SK-MEL-5 (cell line): Measurements from ENCODE around the gene GPX6. TPM values are rescaled to one million over a fixed set of nuclear protein-coding genes. Genes with fewer than 3 reads are reported as not detected.
"Not testable (repeated sequence)": the region's sequence is repeated elsewhere in the genome, so short reads cannot be mapped to it uniquely, and the experiment has no call there.

Source experiments
- DNase-seq: peaks from one replicate; pipeline ENCODE4 v3.0.0-alpha.2; 2016; ENCODE audit warnings: low read depth, low spot score
- in situ Hi-C: cut with HindIII; loops from 2 replicates; pipeline ENCODE4 v1.10.0; 2016; ENCODE audit warnings: low sequenced_read_pairs, high pct_unique_total_duplicates, low pct_unique_long_range_greater_than_20kb
- polyA plus RNA-seq, 2 experiments: library from polyadenylated mRNA; depleted of rRNA; stranded (reverse); fragments of >200 nt; gene quantifications; 2 replicates each; pipeline ENCODE4 v1.2.3, GENCODE V29; 2015
- total RNA-seq: library from RNA; depleted of rRNA; stranded (reverse); fragments of >200 nt; shearing (Covaris generic); gene quantifications from 2 replicates; pipeline ENCODE4 v1.2.3, GENCODE V29; 2014; rRNA removed

Gene GPX6, protein sequence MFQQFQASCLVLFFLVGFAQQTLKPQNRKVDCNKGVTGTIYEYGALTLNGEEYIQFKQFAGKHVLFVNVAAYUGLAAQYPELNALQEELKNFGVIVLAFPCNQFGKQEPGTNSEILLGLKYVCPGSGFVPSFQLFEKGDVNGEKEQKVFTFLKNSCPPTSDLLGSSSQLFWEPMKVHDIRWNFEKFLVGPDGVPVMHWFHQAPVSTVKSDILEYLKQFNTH
- total RNA-seq: not detected in 2 replicates
- not detected in 2 replicates for polyA plus RNA-seq (2015; cell fraction: cytosol; rRNA removed)
- polyA plus RNA-seq (2015; cell fraction: nucleus; rRNA removed): not detected in 2 replicates

DNA sequence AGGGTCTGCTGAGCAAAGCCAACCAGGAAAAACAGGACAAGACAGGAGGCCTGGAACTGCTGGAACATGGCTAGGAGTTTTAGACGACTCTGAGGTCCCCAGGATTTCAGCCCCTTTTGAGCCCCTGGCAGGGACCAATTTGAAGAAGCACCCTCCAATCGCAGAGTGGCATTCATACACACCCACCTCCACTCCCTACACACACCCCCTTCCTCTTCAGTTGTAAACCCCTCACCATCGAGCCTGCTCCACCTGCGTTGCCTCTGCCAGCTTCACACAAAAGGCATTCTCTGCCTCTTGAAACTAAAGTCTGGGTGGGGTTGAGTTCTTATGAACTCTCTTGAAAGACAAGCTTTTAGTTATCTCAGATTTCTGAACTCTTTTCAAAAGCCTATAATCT, at the start of gene GPX6:
Gene GPX6 (minus strand): TSS at position 118 of the 400 bp plus-strand sequence. CDS start 50 bp downstream, at position 68.
- in situ Hi-C loops: no loop called here
- DNase-seq: no peak

DNA sequence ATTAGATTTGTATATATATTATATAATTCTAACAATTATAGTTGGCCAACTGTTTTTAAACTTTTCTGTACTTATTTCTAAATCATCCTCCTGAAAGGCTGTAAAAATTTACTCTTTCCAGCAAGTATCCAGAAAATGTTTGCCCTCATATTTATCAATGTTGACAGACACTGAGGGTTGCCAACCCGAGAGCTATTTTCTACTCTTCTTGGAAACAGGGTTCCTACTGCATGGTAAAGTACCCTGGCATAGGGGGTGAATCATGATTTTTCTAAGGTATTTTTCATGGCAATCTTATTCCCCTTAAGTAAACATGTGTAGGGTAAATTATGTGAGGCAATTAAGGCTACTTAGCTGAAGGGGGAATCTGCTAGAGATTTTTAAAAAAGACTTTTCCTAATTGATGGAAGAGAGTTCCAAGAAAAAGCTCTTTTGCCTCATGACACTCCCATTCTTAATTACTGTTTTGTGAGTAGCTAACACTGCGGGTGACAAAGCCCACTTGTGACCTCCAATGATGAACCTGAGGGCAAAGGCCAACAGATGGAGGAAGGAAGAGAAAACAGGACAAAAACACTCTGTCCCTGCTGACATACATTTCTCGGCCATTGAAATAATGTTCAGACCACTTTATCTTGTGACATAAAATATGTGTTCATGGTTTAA, 48.0 kb upstream of the GPX6 start:
- DNase-seq: no peak
- in situ Hi-C loops: no loop called here

DNA sequence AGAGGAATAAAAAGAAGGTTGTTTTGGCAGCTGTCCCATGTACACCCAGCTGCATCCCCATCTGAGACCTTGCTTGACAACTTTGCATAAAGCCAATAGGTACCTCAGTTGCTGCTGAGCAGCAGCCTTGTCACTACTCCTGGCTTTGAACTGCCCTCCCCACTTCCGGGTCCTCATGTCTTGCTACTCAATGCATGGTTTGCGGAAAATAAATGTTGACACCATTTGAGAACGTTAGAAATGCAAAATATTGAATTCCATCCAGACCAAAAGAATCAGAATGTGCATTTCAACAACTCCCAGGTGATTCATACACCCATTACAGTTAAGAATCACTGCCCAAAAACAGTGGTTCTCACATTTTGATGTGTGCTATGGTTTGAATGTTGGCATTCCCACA, 43.0 kb upstream of the GPX6 start:
- no peak for DNase-seq
- in situ Hi-C loops: no loop called here

DNA sequence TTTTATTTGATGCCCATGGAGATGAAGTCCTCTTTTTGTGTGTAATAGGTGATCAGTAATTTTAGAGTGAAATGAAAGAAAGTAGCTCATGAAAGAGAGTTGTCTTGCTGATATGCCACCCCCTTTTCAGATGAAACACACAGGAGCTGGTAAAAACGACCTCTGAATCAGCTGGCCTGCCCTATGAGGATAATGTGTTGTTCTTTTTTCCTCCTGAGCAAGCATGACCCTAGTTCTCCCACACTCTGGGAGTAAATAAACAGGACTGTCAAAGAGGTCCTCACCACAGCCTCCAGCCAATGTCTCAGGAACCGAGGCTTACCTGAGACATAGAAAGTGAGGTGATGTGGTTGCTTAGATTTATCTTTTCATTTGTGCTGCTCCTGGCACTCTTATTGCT, 39.5 kb upstream of the GPX6 start:
- DNase-seq: no peak
- in situ Hi-C loops: no loop called here

DNA sequence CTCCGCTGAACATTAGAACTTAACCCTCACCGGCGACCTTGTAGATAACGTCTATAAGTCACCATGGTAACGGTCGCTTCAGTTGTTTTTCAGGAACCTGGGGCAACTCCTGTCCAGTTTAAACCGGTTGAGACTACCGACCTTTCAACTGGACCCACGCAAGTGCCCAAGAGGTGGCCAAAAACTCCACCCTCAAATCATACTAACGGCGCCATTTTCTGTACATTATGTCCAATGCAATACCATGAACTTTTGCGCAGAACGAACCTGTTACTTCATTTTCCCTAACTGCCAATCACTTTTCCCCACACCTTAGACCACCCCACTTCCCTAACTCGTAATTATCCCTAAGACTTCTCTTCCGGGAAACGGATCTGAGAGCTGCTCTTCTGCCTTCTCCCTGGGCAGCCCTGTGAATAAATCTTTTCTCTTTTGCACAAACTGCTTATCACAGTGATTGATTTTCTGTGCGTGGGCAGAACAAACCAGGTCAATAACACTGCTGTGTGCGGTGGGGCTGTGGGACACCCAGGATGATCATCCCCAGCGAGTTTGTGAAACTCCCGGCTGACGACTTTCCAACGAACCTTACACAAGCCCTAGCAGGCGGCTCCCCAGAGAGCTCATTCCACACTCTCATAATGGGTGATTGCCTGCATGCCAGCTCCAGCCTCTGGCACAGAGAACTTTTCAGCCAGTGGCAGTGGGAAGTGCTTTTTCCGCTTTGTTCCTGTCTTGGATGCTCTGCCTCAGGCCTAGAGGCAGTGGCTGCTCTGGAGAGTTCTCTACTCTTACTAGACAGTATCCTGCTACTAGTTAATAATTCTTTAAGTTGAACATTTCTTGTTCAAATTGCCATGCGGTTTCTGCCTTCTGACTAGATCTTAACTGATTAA, 38.6 kb upstream of the GPX6 start:
- no peak for DNase-seq
- in situ Hi-C loops: no loop called here

DNA sequence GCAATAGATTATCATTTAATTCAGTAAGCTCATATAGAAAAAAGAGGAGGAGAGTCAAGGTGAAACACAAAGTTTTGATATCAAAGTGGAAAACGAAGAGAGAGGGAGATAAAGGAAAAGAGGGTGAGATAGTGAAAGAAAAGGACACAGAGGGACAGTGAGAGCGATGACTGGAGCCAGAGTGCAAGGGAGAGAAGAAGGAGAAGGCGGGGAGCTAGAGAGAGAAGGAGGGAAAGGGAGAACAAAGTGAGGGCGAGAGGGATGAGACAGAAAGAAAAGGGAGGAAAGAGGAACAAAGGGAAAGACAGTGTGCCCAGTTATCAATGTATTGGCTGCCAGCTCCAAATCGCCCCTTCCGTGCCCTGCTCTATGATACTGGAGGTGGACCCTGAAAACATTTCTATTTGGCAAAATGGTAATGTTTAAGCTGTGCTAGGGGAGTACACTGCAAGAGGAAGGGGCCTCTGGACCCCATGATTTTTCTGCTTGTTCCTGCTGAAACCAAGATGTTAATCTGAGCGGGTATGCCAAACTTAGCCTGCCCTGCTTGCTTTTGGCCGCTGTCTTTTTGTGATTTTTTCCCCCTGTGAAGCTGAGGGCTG, 37.9 kb upstream of the GPX6 start:
- in situ Hi-C loops: no loop called here
- DNase-seq: no peak

DNA sequence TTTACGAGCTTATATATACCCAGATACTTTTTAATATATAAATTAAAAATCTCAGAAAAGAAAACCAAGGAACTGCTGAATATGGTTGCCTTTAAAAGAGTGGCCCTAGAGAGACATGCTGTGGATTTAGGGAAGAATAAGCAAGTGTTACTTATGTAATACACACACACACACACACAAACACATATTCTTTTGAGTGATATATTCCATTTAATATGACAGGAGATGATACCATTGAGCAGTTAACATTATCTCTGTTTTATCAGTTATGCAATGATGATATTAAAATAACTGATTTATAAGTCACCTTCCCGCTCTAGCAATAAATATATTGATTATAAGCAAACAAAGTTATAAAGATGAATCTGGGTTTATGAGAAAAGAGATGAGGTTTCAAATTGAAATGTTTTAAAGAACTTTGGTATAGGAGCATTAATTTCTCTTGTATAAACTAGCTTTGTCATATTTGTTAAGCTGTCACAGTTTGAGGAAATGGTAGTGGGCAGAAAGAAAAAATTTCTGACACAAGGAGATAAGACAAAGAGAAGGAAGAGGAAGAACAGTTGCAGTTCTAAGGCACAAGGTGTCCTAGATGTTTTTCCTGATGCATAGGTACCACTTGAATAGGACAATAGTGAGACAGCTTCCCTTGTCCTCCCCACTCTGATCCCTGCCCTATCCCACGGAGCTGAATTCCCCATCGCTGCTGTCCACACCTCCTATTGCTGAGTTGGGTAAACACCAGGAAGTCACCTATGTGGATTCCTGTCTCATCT, 36.5 kb upstream of the GPX6 start:
- in situ Hi-C loops: no loop called here
- DNase-seq: no peak

DNA sequence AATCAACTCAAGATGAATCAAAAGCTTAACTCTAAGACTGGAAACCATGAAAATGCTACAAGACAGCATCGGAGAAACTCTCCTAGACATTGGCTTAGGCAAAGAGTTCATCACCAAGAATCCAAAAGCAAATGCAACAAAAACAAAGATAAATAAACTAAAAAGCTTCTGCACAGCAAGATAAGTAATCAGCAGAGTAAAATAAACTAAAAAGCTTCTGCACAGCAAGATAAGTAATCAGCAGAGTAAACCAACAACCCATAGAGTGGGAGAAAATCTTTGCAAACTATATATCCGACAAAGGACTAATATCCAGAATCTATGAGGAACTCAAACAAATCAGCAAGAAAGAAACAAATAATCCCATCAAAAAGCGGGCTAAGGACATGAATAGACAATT, 31.4 kb upstream of the GPX6 start:
- in situ Hi-C loops, DNase-seq: not testable (repeated sequence)

DNA sequence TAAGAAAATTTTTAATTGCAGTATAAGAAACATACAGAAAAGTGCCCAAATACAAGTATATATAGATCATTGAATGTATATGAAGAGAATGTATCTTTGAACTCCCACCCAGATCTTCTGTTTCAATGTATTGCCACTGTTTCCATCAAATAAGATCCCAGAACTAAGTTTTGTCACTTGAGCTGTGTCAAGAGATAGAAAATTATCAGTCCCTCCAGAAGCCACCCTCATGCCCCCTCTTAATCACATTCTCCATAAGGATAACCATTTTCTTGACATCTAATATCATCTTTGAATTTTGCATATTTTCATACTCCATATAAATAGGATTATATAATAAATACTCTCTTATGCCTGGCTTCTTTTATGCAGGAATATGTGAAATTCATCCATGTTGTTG, 30.4 kb upstream of the GPX6 start:
- no peak for DNase-seq
- in situ Hi-C loops: no loop called here

DNA sequence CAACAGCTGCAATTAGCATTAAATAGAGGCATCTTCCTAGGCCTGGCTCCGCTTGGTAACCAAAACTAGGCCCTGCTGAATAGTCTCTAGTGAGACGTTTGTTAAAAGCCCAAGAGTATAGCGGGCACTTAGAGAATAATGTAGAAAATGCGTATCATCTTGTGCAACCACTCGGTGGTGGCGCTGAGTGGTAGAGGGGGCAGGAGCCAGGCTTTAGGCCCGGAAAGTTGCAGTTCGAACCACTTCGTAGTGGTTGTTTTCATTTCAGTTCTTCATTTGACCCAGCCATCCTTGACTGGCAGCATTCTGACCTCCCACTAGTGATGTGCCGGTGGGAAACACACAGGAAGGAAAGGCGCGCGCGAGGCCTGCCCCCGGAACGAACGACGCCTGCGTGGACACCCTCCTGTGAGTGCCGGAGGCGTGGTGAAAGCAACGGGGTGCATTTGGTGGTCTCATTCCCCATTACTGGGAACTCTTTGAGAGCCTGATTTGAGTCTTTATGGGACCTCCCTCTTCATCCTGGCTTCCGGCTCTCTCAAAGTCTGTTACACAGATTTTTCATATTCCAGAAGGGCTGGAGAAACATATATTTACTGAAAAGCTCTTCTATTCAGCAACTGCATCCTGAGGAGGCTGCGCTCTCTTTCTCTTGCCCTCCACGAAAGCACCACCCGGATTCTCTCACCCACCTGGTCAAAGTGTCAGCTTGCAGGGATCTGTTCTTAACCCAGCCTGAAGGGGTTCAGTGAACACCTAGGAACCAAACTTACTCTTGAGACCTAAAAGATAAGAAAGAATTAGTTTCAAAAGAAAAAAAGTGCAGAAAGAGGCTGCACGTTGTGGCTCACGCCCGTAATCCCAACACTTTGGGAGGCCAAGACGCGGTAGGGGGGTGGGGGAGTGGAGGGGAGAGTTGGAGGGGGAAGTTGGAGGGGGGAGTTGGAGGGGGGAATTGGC, 28.3 kb upstream of the GPX6 start:
- no peak for DNase-seq
- in situ Hi-C loops: no loop called here

DNA sequence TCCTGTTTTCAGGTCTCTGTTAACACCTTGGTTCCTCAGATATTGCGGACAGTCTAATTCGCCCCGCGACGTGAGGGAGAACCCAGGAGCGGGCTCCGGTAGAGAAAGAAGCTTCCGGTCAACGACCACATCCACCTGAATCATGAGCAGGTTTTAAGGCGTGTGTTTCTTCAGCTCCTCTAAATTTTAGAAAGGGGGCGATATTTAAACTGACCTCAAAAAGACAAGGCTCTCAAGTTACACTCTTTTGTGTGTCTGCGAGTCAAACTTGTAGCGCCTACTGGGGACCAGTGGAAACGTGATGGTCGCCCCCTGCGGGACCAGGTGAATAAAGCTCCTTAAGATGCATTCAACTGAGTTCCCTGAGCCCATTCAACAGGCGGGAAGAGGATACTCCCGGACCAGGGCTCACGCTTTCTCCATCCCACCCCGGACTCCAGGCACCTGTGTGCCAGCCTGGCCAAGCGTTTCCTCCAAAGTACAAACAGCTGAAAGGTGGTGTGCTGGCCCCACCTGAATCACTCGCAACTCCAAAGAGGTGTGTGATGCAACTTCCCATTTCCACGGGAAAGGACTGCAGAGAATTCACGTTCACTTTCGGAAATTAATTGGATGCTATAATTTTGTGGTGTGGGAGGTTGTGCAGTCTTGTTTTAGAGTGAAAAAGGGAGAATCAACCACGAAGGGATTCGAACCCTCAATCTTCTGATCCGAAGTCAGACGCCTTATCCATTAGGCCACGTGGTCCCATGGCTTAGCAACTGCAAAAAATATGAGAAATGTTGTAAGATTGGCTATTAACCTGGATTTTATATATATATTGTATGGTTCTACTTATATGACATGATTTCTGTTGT, 27.1 kb upstream of the GPX6 start:
- in situ Hi-C loops: no loop called here

DNA sequence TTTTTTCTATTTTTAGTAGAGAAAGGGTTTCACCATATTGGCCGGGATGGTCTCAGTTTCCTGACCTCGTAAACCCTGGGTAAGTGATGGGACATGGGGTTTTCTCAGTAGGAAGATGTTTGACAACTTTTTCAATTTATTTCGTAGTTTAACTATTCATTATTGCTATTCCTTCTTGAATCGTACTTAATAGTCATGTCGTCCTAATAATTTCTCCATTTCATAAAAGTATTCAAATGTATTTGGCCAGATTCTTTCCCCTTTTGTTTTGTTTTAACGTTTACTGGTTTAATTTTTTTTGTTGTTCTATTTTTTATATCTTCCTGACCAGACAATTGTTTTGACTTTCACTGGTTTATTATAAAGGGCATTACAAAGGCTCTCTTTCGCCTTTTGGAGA, 26.4 kb upstream of the GPX6 start:
- no peak for DNase-seq
- in situ Hi-C loops: no loop called here

More for the DNA sequence above, 27.1 kb upstream of the GPX6 start:
- DNase-seq: peak; percentile 84

DNA sequence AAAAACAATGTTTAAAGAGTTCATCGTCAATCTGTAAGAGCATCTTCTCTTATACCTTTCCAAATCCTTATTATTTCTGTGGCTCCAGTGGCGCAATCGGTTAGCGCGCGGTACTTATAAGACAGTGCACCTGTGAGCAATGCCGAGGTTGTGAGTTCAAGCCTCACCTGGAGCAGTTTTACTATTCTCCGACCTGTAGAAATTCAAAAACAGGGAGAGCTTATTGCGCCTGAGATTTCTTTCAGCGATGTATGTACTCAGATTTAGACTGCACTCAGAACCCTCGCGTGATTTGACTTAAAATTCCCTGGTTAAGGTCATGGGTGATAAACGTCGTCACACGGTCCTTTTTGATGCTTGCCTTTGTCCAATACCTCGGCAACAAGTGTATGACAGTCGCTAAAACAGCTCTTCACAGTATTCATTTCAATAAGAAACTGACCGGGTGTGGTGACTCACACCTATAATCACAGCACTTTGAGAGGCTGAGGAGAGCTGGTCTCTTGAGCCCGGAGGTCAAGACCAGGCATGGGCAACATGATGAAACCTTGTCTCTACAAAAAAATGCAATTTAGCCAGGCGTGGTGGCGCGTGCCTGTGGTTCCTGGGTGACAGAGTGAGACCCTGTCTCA, 22.0 kb upstream of the GPX6 start:
- DNase-seq: peak; percentile 48
- in situ Hi-C loops: no loop called here

DNA sequence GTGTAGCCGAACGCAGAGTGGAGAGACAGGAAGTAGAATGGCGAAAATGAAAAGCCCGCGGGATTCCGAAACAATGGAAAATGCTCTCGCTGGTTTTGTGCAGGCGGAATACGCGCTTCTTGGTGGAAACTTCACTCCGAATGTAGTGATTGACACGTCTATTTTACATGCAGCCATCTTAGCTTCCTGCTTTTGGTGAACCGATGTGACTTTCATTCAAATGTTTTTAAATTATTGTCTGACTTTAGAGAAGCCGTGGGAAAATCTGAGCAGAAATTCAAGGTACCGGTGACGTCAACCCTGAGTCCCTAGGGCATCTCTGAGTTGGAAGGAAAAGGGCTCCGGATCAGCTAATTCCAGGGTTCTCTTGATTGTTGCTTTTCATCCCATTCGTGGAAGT, 21.5 kb upstream of the GPX6 start:
- peak; percentile 33 for DNase-seq
- in situ Hi-C loops: no loop called here

DNA sequence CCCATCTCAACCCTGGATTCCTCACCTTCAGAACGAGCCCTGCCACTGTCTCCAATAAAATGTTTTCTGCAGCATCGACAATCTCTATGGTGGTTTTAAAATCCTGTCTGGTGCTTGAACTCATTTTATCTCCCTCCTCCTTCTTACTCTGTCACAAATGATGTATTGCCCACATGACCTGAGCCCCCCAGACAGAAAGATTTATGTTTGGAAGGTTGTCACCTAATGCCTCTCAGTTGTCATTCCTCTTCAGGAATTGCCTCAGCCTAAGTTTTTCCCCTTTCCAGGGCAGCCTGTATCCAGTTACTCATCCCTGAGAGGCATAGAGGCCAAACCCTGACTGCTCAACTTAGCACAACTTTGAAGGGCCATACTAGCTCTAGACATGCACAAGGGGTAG, 19.3 kb upstream of the GPX6 start:
- DNase-seq: no peak
- in situ Hi-C loops: no loop called here
